HG03095 (cell line): ENCODE measurements around the gene ARNT2.

Source experiments
- ATAC-seq: cut with Tn5 transposase; IDR thresholded peaks from one replicate; pipeline ENCODE4 v1.9.1; 2021; ENCODE audit warnings: moderate library complexity; ENCODE audit not compliant: unreplicated experiment

ARNT2 gene

DNA sequence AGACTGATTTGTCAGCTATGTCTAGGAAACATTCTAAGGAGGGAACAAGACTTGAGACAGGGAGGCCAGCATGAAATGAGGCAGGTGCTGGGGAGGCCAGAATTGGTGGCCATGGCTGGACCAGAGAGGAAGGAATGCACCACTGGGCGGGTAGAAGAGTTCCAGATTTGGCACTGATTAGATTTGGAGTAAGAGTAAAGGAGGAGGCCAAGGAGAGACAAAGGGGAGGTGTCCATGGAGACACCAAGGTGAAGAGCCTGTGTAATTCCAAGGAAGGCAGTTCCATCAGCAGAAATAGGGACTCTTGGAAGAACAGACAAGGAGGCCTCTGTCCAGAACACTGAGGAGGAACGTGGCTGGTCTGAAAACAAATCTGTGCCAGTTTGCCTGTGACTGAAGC, 1.8 kb downstream of the ARNT2 start:
- no peak for ATAC-seq

DNA sequence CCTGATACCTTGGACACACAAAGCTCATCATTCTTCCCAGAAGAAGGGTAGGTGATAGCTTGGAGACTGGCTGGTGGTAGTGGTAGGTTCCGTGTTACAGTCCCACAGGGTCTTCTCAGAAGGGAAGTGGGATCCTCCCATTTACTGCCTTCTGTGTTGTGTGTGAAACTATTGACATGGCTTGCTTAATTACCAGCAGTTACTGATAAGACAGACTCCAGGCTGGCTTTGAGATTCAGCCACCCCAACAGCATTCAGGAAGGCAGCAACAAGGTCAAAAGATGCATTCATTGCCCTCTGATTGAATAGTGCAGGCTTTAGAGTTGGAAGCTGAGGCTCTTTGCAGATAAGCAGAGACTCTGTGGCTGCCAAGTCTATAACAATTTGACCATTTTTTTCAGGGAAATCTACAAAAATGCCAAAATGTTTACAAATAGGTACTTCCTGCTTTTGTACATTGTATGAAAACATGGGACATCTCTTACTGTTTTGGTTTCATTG, 7.7 kb downstream of the ARNT2 start:
- no peak for ATAC-seq

DNA sequence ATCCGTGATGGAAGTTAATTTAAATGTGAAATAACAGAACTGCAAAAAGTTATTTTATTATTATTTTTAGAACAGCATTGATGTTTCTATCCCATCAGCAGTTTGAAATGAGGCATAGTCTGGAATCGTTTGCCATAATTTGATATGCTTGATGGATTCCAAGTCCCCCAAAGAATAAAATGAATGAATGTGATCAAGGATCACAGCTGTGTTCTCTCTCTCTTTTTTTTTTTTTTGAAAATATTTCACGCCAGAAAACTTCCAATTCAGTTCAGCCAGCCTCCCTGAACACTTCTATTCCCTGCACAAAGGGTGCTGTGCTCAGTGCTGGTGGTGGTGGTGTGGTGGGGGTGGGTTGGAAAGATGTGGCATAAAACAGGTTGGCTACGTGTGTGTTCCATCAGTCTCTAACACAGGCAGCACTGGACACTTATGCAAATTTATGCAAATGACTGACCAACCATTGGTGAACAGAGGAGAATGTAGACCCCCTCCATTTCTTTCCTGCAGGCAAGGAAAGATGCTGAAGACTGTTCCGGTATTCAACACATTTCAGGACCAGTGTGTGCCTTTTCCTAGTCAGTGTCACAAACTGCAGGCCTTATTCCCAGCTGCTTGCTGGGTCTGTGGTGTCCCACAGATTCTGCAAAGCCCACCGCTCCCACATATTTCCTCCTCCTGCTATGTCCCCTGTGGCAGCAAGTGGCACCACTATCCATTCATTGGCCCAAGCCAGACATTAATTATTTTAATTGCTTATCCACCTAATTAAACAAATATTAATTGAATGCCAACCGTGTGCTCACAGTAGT, 10.6 kb downstream of the ARNT2 start:
- ATAC-seq: no peak

DNA sequence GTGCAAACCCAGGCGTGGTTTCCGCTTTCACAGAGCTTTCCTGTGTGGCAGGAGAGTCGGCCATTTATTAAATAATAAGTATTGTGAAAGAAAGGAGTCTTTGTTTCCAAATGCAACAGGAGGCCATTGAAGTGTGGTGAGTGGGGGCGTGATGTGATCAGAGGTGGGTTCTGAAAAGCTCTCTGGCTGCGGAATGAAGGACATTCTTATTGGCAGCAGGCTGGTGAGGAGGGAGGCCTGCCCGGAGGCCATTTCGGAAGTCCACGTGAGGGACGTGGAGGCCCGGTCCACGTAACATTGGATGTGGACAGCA, 11.1 kb downstream of the ARNT2 start:
- ATAC-seq: no peak

DNA sequence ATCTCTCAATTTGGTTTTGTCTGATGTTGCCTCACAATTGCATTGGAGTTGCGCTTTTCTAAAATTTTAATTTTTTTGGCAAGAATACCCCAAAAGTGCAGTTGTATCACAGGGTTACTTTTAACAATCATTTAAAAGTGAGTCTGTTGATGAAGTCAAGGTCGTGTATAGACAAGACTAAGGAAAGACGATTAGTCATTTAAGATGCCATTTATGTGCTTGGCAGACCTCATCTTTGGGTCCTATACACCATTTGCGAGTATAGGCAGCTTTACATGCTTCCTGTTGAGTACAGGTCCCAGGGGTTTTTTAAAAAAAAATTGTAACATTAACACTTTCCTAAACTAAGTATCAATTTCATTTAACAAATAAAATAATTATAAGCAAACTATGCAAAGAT, 12.5 kb downstream of the ARNT2 start:
- ATAC-seq: no peak

DNA sequence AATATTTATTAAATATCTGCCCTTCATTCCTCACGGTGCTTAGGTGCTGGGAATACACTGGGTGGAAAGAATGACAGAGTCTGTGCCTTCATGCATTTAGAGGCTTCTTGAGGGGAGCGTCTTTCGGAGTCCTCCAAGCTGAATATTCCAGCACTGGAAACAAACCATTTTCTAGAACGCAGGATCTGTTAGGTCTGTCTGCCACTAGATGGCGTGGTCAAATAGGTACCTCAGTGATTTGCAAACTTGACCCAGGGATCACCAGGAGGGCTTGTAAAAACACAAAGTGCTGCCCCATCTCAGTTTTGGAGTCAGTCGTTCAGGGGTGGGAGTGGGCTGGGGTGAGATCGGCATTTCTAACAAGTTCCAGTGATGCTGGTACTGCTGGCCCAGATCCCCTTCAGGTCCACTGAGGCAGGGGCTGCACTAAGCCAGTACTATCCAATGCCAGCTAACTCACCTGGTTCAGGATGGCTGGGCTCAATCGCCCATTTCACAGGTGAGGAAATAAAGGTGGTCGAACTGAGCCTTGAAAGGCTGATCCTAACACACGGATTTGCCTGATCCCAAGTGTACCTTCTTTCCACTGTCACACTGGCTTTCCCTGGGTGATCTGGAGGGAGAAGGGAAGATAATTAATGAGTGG, 14.8 kb downstream of the ARNT2 start:
- no peak for ATAC-seq

DNA sequence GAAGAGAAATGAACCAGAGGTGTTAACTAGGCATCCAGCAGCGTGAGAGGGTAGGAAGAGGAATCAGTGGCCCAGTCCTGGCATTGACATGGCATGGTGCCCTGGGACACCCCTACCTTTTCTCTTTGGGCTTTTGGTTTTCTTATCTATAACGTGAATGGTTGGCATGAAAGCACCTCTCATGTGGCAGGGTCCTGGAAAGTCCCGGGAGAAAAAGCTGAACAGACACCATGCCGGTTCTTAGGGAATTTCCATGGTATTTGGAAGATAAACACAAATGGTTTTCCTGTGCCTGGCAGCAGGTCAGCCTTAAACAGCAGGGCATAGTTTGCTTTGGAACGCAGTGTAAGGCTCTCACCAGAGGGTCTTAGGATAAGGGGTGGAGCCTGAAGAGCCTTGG, 15.4 kb downstream of the ARNT2 start:
- ATAC-seq: no peak

DNA sequence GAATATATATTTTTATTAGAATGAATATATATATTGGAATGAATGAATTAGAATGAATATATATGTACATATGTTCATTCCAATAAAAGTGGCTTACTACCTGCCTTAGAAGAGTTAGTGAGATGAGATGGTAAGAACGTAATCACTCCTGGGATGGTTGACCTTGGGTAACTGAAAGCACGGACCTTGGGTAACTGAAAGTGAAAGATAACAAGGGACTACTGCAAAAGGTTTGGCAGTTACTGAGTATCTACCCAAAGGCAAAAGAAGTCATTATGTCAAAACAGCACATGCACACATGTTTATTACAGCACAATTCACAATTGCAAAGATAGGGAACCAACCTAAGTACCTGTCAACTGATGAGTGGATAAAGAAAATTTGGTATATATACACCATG, 16.5 kb downstream of the ARNT2 start:
- no peak for ATAC-seq

DNA sequence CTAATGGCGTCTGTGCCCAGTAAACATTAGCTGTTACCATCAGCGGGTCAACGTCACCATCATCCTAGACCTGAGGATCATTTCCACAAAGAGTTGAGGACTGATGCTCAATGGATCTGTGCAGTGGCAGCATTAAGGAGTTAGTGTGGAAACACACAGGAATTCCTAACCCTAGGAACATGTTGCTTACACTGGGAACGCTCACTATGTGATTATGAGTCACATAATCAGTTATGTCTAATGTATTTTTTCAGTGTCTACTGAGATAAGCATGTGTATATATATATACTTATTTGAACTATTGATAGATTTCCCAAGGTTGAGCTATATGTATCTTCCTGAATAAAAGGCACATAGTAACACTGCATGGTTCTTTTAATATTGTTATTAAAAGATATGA, 19.0 kb downstream of the ARNT2 start:
- ATAC-seq: no peak

DNA sequence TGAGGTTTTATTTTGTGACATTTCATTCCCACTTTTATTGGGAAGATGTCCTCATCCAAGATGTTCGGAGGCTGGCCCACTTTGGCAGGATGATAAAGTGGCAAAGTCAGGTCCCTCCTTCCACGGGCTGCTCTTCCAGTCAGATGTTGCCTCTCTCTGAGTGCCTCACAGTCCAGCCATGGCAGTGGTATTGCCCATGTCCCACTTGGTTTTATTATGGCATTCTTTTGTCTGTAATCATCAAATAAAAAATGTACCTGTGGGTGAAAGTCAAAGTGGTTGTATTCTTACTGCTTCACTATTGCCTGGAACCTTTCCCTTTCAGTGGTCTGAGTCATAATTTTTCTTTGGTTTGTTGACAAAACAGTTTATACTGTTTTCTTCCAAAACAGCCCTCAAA, 20.2 kb downstream of the ARNT2 start:
- no peak for ATAC-seq

DNA sequence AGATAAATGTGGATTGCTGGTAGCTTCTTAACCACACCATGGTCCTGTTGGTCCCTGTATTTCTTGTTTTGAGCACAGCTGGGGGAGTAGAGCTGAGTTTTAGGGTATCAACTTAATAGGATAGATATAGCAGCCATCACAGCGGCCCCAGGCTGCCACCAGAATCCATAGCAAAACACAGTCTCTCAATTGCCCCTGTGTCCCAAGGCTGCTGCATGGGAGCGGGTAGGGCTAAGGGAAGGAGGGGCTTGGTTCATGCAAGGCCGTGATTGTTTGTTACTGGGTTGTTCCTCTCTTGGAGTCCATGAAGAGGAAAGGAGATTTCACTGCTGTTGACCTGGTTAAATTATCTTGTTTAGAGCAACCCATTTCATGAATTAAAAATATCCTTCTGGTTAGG, 22.1 kb downstream of the ARNT2 start:
- no peak for ATAC-seq

DNA sequence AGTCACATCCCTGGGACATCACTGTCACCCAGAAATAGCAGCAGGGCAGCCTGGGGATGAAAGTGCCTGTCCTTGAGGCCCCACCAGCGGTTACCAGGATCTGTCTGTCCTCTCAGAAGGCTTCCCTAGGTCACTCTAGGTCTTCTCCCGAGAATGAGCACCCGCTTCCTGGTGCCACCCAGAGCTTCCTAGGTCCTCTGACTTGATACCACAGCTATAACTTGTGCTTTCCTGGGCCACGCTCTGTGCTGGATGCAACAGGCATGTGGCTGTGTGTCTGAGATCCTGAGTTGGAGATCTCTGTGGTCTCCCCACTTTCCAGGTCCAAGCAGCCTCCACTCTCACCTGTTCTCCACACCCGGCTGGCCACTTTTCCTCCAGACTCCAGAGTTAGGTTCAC, 25.8 kb downstream of the ARNT2 start:
- ATAC-seq: no peak

DNA sequence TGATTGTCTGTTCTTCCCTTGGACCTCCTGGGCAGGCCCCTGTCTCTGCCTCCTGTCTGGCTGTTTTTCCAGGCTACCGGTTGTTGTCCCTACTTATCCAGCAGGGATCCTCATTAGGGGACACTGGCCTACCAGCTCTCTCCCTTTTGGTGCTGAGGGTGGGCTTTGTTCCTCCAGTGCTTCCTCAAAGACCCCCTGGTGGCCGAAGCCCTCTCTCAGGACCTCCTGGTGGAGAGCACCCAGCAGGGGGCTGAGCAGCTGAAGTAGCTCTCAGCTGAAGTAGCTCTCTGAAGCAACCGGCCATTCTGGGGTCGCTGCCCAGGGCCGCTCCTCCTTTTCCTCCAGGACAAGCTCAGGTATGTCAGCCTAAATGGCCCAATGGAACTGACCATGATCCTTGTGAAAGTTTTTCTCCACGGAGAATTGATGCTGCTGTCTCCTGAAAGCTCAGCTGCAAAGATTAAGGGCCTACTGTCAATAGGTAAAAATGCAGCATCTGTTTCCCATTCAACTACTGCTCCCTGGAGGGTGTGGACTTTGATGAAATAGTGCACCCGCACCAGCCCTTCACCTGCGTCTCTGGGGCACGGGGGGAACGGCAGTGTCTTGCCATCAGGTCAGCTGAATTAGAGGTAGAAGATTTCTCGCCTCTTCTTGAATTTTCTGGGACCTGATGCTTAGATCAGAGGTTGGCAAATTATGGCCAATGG, 27.6 kb downstream of the ARNT2 start:
- ATAC-seq: no peak

DNA sequence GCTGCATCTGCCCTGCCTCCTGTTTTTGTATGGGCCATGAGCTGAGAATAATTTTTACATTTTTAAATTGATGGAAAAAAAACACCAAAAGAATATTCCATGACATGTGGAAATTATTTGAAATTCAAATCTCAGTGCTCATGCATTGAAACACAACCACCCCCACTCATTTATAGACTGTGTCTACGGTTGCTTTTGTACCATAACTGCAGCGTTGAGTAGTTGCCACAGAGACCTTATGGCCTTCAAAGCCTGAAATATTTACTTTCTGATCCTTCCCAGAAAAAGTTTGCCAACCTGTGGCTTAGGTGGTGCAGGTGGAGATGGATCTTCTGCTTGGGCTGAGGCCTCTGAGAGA, 28.1 kb downstream of the ARNT2 start:
- ATAC-seq: no peak

DNA sequence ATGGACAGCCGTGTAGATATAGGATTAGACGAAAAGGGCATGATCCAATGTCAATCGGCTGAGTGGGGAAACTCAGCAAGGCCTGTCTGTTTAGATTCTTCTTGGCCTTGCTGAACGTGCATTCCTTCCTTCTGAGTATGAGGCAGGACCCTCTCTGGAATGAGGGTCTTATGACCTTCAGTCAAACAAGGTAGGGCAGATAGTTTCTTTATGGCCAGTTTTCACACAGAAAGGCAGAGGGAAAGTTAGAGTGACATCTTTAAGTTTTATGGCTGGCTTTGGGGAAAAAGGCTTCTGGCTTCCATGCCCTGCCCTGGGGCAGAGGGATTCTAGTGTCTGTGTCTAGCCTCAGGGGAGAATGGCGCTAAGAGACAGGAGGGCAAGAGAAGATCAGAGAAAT, 29.7 kb downstream of the ARNT2 start:
- ATAC-seq: no peak

DNA sequence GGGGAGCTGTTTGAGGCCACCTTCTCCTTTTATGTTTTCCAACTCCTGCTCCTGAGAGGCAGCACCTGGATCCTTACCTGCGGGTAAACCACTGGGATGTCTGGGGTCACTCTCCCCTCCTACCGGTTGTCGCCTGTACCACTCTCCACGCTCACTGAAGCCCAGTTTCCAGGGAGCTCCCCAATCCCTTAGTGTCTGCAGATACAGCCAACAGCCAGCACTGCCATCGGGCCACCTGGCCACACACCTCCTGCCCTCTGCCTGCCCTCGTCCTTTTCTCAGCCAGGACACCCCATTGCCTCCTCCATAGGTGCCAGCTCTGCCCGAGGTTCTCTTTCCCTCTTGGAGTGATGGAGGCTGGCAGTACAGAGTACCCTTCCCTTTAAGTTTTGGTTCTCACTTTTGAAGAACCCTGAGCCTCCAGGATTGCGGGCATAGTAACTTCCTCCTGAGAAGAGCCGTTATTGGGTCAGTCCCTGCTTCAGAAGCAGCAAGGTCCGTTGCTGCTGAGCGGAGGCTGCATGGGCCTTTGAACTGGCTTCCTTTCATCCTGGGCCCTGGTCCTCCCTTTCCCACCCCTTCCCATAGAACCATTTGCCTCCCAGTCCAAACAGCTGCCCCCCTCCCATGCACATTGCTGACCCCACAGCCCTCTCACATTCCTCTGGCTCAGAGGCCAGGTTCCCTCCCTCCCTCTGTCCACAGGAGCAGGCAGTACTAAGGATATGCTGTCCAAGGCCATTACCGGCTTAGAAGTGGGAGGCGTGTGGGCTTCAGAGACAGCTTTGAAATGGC, 30.9 kb downstream of the ARNT2 start:
- no peak for ATAC-seq

DNA sequence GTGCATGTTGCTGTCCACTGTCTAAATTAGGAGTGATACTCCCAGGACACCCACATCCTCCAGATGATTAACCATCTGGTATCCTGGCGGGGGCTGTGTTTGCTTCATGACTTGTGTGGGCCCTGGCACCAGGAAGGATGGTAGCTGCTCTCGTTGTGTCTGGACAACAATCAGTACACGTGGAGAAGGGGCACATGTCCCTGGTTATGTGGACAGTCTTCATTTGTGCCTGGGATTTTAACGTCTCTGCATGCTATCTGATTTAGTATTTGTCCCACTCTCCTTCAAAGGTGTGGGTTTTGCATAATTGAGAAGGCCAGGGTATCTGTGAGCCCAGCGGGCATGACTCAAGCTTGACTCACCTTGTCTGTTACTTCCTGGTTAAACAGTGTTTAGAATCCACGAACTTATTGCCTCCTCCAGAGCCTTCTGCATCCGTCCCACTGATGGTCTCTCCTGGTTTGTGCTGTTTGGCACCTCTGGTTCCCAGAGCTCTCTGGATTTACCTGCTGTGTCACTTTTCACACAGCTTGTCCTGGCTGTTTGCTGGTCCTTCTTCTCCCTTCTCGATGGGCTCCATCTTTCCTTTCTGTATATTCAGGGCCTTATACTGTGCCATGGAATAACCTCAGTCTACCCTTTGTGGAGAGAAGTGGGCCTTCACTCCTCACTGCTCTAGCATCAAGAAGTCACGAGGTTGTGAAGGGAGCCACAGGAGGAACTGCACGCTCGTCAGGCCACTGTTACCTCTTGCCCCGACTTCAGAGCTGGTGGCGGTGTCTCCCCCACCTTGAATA, 32.5 kb downstream of the ARNT2 start:
- no peak for ATAC-seq

DNA sequence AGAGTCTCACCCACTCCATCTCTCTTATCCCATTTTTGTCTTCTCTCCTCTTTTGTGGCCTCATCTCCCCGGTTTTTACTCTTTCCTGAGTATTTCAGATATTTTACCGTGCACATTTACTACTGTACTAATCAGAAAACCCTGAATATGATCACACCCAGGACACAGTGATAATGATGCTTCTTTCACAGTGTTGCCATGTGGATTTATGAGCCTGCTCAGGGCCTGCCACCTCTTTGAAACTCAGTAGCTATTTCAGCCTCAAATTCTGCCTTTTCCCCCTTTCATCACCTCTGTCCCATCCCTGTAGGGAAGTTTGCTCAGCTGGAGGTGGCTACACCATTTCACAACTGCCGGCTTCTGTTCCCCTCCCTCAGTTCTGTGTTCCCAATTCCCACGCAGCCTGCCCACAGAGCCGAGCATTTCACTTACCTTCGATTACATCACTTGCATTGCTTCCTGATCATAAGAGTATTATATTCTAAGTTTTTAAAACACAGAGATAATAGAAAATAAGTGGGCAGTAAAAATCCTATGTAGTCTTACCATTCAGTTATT, 33.2 kb downstream of the ARNT2 start:
- no peak for ATAC-seq

DNA sequence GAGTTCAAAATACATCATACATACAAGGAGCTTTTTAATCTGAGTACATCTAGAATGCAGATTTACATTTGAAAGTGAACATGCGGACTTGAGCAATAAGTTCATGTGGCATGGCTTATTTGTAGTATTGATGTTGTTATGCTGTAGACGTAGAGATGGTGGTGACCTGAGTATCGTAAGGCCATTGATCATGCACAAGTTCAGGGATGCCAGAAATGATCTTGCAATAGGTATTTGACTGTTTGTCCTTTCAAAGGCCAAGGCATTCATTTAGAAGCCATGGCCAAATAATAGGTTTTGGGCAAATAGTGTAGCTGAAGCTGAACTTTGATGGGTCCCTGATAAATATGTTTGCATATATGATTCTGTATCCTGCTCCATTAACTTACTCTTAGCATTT, 35.0 kb downstream of the ARNT2 start:
- ATAC-seq: no peak

DNA sequence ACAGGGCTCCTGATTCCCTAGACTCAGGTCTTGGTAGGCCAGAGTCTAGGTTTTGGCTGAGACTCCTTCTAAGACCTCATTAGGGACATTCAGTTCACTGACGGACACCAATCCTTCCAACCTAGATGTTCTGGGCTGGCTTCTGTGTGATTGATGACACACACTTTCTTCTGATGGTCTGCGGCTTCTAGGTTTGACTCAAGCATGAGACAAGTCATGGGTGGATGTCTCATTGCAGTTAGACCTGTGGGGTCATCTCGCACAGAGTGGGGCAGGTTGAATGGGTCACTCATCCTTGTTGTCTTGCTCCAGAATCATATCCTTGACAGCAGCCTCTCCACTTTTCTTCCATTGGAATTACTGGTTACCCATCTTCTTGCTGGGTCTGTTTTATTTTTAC, 35.8 kb downstream of the ARNT2 start:
- ATAC-seq: no peak
